ENCODE results near the gene ZKSCAN8.

ZKSCAN8 gene

GRCh38 chr6:28206527-28206926, 64.8 kb downstream of the ZKSCAN8 start:
- DNase-seq (ENCODE audit: low spot score), result no peak

- no peak for DNase-seq (ENCODE audit: low spot score)
Measured at GRCh38 chr6:28206928-28207509, 65.3 kb downstream of the ZKSCAN8 start.

- DNase-seq (ENCODE audit: low spot score), result no peak
Measured at GRCh38 chr6:28207510-28208110, 65.9 kb downstream of the ZKSCAN8 start.

GRCh38 chr6:28208111-28208659, 66.5 kb downstream of the ZKSCAN8 start:
- DNase-seq (ENCODE audit: low spot score), result no peak
